Suprapubic skin (tissue), 4 donors: ENCODE measurements around the gene FOXF1. TPM values are rescaled to one million over a fixed set of nuclear protein-coding genes. Genes with fewer than 3 reads are reported as not detected.

Experiments used
- DNase-seq, 2 donors: peaks; one replicate each; pipeline ENCODE4 v3.0.0-alpha.2; 2019; ENCODE audit warnings: low spot score in 2 of 2
- H3K27ac ChIP-seq: fragments of 200-600 bp; sonication (generic); one replicate; pipeline ENCODE4 v1.5.1; 2019
- H3K27me3 ChIP-seq: fragments of 200-600 bp; sonication (generic); one replicate; pipeline ENCODE4 v1.5.1; 2019
- H3K36me3 ChIP-seq: fragments of 200-600 bp; sonication (generic); one replicate; pipeline ENCODE4 v1.5.1; 2019
- H3K4me1 ChIP-seq: fragments of 200-600 bp; sonication (generic); one replicate; pipeline ENCODE4 v1.5.1; 2019
- H3K4me3 ChIP-seq: fragments of 200-600 bp; sonication (generic); one replicate; pipeline ENCODE4 v1.5.1; 2019; ENCODE audit warnings: mild to moderate bottlenecking
- H3K9me3 ChIP-seq: fragments of 200-600 bp; sonication (generic); one replicate; pipeline ENCODE4 v1.5.1; 2019
- CTCF ChIP-seq, 2 donors: fragments of 200-600 bp in 1 of 2; fragments of 450-650 bp in 1 of 2; sonication (generic) in 1 of 2; IDR thresholded peaks; one replicate each; pipeline ENCODE4 v1.5.1; 2016 to 2019; ENCODE audit warnings: antibody characterized with exemption in 2 of 2, mild to moderate bottlenecking in 1 of 2, moderate library complexity in 1 of 2
- EP300 ChIP-seq: sonication (generic); formaldehyde crosslinking; IDR thresholded peaks from one replicate; pipeline ENCODE4 v1.6.1; 2017; ENCODE audit warnings: antibody characterized with exemption
- POLR2A ChIP-seq, 2 donors: fragments of 450-650 bp; IDR thresholded peaks; one replicate each; pipeline ENCODE4 v1.6.1; 2017; ENCODE audit warnings: antibody characterized with exemption in 2 of 2, mild to moderate bottlenecking in 2 of 2, moderate library complexity in 2 of 2
- POLR2AphosphoS5 ChIP-seq, 3 donors: sonication (generic); formaldehyde crosslinking; IDR thresholded peaks; one replicate each; pipeline ENCODE4 v1.6.1; 2017; ENCODE audit warnings: antibody characterized with exemption in 3 of 3
- WGBS: methylation state at CpG from one replicate; pipeline ENCODE4 v1.1.5; 2018; 5-methylcytosine and 5-hydroxymethylcytosine counted together
- total RNA-seq, 4 donors: library from RNA; depleted of rRNA; stranded (reverse); fragments of >200 nt; gene quantifications; one replicate each; pipeline ENCODE4 v1.1.0, GENCODE V29; 2016

The FOXF1 gene
- total RNA-seq, 4 donors from 2014 or later, result 0.11 to 0.59 (median 0.21) TPM; not detected in 1

GRCh38 chr16:86481607-86482006, 28.7 kb upstream of the FOXF1 start:
- WGBS, result 91% methylated on average over 3 of the region's 3 CpGs
- TF ChIP-seq EP300 (no peak), POLR2A (IDR thresholded peaks at IDR 0.05) (no peak), CTCF (IDR thresholded peaks at IDR 0.05) (no peak), POLR2AphosphoS5 (IDR thresholded peaks at IDR 0.05) (no peak)
- H3K27ac ChIP-seq, result no peak overlapping the region
- no peaks in the 10 kb centered on the region for H3K36me3 ChIP-seq
- no peak overlapping the region for H3K4me3 ChIP-seq
- peaks cover 10% of the 10 kb centered on the region for H3K9me3 ChIP-seq
- no peak for DNase-seq
- peaks cover 3% of the 10 kb centered on the region for H3K4me1 ChIP-seq
- H3K27me3 ChIP-seq, result peaks cover 75% of the 10 kb centered on the region

GRCh38 chr16:86484240-86484639, 26.1 kb upstream of the FOXF1 start:
- WGBS, result 89% methylated on average over 5 of the region's 5 CpGs
- H3K4me1 ChIP-seq, result no peaks in the 10 kb centered on the region
- H3K27me3 ChIP-seq, result peaks cover 87% of the 10 kb centered on the region
- no peak overlapping the region for H3K27ac ChIP-seq
- H3K36me3 ChIP-seq, result no peaks in the 10 kb centered on the region
- no peak overlapping the region for H3K4me3 ChIP-seq
- DNase-seq, result no peak
- no peak for TF ChIP-seq POLR2A (IDR thresholded peaks at IDR 0.05)
- no peak for TF ChIP-seq EP300
- TF ChIP-seq CTCF (IDR thresholded peaks at IDR 0.05), result no peak
- no peak for TF ChIP-seq POLR2AphosphoS5 (IDR thresholded peaks at IDR 0.05)
- H3K9me3 ChIP-seq, result peaks cover 10% of the 10 kb centered on the region

- TF ChIP-seq CTCF (IDR thresholded peaks at IDR 0.05) (no peak), POLR2A (IDR thresholded peaks at IDR 0.05) (no peak), EP300 (no peak), POLR2AphosphoS5 (IDR thresholded peaks at IDR 0.05) (no peak)
- no peak overlapping the region for H3K4me3 ChIP-seq
- no peak for DNase-seq
- H3K27me3 ChIP-seq, result peaks cover 93% of the 10 kb centered on the region
- H3K4me1 ChIP-seq, result no peaks in the 10 kb centered on the region
- peaks cover 10% of the 10 kb centered on the region for H3K9me3 ChIP-seq
- no peaks in the 10 kb centered on the region for H3K36me3 ChIP-seq
- 57% methylated on average over 3 of the region's 3 CpGs for WGBS
- H3K27ac ChIP-seq, result no peak overlapping the region
Observed at GRCh38 chr16:86485746-86486145, 24.6 kb upstream of the FOXF1 start.

GRCh38 chr16:86490859-86491639, 19.3 kb upstream of the FOXF1 start:
- WGBS, result 67% methylated on average over 12 of the region's 13 CpGs
- peaks cover 99% of the 10 kb centered on the region for H3K27me3 ChIP-seq
- no peak overlapping the region for H3K27ac ChIP-seq
- TF ChIP-seq CTCF (IDR thresholded peaks at IDR 0.05), result no peak
- no peak for TF ChIP-seq EP300
- TF ChIP-seq POLR2A (IDR thresholded peaks at IDR 0.05), result no peak
- TF ChIP-seq POLR2AphosphoS5 (IDR thresholded peaks at IDR 0.05), result no peak
- H3K36me3 ChIP-seq, result no peaks in the 10 kb centered on the region
- H3K4me3 ChIP-seq, result no peak overlapping the region
- no peaks in the 10 kb centered on the region for H3K4me1 ChIP-seq
- no peak for DNase-seq
- H3K9me3 ChIP-seq, result no peaks in the 10 kb centered on the region

- Histone ChIP-seq H3K27ac (no peak overlapping the region), H3K4me1 (no peaks in the 10 kb centered on the region), H3K36me3 (no peaks in the 10 kb centered on the region), H3K27me3 (peaks cover 99% of the 10 kb centered on the region), H3K9me3 (no peaks in the 10 kb centered on the region), H3K4me3 (no peak overlapping the region)
- WGBS, result 93% methylated on average over 7 of the region's 7 CpGs
- TF ChIP-seq POLR2AphosphoS5 (IDR thresholded peaks at IDR 0.05), result no peak
- TF ChIP-seq EP300, result no peak
- TF ChIP-seq CTCF (IDR thresholded peaks at IDR 0.05), result no peak
- no peak for TF ChIP-seq POLR2A (IDR thresholded peaks at IDR 0.05)
- no peak for DNase-seq
Observed at GRCh38 chr16:86491640-86492023, 18.7 kb upstream of the FOXF1 start.
